A549 treated with Mapracorat at 1 μM for 4 hours (cell line): ENCODE data around the gene MYRIP. TPM values are rescaled to one million over a fixed set of nuclear protein-coding genes. Genes with fewer than 3 reads are reported as not detected.

Experiments
- total RNA-seq: library from RNA; stranded (reverse); fragments of 200-300 nt; extraction: Qiagen RNA extraction; gene quantifications from 5 replicates; pipeline ENCODE4 v1.2.3, GENCODE V29; 2022

MYRIP gene
- not detected in 5 replicates for total RNA-seq

GRCh38 chr3:39809181-39809994 lies at the start of gene MYRIP:
MYRIP (plus strand) TSS chr3:39809609; CDS start chr3:39900817, 91,208 bp downstream.

GRCh38 chr3:40309418-40309924 lies 500.1 kb downstream of the MYRIP start, which contains the start of gene EIF1B:
EIF1B (plus strand) TSS chr3:40309707; CDS start chr3:40309942, 235 bp downstream.

